HG03103 (cell line): ENCODE measurements around the gene LPP.

Source experiments
- ATAC-seq: cut with Tn5 transposase; IDR thresholded peaks from one replicate; pipeline ENCODE4 v1.9.1; 2021; ENCODE audit warnings: low read depth; ENCODE audit not compliant: unreplicated experiment

LPP gene

DNA sequence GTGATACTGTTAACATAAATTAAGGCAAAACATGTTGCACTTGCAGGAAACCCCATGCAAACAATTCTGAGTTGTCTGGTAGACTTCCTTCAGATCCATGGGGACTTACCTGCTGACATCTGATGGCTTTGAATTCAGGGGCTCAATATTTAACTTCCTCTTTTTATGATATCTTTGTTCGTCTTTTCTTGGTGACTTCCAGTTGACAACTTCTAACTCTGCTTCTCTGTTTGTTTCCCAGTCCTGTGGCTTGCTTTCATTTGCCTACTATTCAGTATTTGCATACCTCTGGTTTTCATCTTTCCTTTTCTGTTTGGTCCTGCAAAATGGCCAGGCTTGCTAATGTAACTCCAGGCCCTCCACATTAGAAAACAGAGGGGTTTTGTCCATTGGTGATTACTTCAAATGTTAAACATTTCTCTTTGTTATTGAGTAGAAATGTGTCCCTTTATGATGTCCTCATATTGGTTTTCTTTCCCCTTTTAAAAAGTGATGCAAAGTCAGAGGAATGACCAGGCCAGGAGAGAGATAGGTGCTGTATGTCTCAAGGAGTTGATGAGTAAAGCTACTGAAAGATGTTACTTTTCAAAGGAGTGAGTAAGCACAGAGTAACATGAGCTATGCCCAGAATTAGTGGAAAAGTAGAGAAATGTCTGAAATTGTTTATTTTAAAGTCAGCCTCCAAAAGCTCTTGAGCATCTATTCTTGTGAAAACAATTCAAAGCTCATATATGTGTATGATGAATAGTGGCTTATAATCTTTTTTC, 335.9 kb downstream of the LPP start:
- peak; percentile 63 for ATAC-seq

DNA sequence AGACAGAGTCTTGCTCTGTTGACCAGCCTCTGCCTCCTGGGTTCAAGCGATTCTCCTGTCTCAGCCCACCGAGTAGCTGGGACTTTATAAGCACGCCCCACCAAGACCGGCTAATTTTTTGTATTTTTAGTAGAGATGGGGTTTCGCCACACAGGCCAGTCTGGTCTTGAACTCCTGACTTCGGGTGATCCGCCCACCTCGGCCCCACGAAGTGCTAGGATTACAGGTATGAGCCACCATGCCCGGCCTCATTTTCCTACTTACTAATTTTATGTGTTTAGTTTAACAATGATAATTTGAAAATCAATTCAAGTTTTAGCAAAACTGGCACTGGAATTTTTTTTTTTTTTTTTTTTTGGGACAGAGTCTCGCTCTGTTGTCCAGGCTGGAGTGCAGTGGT, 336.5 kb downstream of the LPP start:
- ATAC-seq = no peak

DNA sequence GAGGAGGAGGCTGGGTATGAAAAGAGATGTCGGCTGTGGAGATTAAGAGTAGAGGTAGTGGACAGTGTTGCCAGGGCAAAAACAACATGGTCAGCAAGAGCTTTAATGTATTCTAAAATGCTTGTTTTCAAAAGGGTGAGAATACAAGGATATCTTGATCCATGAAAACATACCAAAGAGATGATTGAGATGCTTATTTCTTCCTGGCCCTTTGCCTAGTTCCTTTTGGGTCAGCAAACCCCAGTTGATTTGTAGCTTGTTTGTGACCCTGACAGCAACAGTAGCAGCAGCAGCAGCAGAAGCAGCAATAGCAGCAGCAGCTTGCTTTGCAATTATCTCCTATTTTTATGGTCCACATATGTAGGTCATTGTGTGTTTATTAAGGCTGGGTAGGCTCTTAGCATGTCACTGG, 337.3 kb downstream of the LPP start:
- no peak for ATAC-seq

DNA sequence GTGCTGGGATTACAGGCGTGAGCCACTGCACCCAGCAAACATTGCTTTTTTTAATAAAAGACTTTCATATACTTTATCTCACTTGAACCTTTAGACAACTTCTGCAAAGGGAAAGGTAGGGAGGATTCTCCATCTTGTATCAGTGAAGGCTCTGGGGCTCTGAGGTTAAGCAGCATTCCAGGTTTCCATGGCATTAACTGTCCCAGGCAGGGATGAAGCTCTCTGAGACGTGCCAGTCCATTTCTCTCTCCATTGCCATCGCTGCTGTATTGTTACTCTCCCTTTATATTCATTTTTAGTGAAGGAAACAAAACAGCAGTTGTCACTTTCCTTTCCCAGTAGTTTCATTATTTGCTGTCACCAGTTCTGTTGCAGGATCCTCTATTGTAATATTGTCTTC, 342.4 kb downstream of the LPP start:
- ATAC-seq = no peak

DNA sequence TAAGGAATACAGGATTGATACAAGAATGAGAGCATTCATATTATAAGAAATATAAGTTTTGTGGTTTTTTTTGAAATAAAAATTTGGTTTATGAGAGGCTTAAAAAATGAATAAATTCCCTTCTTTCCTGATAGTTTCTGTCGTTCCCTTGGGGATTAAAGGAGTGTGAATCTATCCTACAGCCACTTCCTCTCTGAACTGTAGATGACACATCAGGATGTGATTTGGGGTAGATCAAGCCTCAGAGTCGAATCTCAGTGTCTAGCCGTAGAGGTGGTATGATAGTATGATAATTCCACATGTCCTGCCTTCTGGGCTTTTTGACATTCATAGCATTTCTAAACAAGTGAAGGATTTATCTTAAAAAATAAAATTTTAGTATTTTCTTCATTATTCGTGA, 343.1 kb downstream of the LPP start:
- ATAC-seq = no peak

DNA sequence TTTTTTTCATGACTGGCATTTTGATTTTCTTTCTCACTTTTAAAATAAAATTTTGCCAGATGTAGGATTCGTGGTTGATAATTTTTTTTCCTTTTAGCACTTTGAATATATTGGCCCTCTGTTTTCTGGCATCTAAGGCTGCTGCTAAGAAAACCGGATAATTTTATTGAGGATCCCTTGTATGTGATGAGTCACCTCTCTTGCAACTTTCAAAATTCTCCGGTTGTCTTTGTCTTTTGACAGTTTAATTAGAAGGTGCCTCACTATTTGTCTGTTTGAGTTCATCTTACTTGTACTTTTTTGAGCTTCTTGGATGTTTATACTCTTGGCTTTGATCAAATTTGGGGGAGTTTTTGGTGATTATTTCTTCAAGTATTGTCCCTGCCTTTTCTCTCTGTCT, 349.7 kb downstream of the LPP start:
- no peak for ATAC-seq

DNA sequence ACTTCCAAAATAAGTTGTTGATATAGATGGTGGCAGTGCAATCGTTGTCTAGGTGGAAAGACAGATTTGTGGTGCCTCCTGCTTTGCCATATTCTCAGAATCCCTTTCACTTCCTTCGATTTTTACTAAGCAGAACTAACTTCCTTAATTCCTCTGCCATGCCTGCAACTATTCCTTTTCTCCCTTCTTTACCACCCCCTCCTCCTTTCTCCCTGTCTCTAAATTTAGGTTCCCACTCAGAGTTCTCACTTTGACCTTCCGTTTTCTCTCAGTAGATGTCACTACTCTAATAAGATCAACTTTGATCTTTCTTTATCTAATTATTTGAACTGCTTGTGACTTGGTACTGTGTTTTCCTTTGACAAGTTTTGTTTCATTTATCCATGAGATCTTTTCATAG, 351.2 kb downstream of the LPP start:
- no peak for ATAC-seq

DNA sequence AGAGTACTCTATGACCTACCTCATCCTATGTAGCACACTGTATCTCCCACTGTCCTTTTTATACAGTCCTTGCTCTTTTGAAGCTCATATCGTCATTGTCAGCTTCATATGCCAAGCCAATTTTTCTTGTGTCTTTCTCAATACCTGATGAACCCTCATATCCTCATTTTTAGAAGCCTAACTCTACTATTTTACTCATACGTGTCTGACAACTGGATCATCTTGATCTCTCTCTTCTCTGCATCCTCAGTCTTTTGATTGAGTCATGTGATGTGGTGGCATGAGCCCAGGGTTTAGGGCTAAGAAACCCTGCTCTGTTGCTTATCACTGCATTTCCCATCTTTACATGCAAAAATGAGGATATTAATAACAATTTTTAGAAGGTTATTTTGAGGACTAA, 352.0 kb downstream of the LPP start:
- ATAC-seq = no peak

DNA sequence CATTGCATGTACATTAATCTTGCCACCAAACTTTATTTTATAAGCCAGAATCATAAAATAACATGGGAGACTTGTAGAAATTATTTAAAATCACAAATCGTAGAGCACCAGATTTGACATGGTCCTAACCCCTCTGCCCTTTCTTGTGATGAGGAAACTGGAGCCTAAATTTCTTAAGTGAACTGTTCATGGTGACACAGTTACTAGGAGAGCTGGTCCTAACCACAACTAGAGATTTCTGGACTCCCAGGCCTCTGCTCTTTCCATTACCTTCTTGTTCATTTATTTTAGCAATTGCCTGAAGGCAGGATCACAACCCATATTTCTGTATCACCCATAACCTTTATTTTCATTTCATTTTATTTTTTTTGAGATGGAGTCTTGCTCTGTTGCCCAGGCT, 352.5 kb downstream of the LPP start:
- no peak for ATAC-seq

DNA sequence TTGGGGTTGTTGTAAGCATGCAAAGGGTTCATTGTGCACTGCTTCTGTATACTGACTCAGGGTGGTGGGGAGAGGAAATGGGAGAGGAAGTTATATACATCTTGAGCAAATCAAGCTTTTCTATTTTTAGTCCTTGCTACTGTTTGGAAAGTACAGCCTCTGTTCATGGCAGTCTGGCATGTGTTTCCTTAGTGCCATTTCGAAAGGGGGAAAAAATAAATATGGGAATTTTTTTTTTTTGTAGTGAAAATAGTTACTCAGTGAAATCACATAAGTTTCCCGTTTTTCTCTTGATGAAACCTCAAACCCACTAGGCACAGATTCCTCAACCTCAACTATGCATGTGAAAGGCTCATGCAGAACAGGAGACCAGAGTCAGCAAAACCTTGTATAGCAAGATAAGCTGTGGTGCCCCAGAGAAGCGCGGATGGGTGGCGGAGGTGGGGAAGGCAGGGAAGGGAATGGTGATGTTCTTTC, 353.3 kb downstream of the LPP start:
- no peak for ATAC-seq

DNA sequence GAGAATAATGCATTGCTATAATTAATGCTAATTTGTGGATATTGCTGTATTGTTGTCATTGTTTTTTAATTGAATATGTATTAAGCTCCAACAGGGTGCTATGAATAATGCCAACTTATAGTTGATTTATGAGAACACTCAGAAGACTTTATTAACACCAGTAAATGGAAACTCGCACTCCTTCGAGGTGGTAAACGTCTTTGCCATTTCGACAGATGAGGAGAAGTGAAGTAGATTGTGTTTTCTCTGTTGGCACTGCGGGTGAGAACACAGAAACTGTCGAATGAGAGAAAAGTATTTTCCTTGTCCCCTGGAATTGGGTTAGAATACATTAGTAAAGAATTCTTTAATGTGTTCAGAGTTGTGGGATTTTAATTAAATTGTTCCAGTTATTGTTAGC, 354.5 kb downstream of the LPP start:
- no peak for ATAC-seq

DNA sequence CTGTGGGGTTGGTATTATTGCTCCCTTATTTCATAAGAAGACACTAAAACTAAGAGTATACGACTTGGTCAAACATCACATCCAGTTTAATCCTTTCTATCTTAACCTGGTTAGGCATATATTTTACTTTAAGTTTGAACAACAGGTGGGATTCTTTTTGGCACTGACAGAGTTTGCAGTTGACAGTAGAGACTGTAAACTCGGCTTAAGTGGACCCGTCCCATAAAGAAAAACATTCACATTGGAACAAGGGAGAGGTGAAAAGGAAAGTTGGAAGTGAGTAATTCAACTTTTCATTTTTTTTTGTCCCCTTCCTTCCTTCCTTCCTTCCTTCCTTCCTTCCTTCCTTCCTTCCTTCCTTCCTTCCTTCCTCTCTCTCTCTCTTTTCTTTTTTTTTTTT, 355.4 kb downstream of the LPP start:
- ATAC-seq = no peak

DNA sequence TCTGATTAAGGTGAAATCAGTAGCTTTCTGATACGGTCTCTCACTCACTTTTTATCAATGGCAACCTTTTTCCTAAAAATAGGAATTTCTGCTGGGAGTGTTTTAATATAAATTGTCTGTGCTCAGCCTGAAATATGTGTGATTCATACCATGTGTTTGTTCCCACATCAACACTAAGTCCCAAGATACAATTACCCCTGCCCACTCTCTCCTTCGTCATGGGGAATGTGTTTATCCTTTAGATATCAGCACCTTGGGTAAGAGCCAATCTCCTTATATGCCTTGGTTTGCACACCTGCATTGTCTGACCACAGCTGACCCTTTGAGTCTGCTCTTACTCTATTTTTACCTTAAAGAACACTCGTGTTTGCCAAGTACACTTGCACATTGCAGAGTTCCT, 356.4 kb downstream of the LPP start:
- no peak for ATAC-seq

DNA sequence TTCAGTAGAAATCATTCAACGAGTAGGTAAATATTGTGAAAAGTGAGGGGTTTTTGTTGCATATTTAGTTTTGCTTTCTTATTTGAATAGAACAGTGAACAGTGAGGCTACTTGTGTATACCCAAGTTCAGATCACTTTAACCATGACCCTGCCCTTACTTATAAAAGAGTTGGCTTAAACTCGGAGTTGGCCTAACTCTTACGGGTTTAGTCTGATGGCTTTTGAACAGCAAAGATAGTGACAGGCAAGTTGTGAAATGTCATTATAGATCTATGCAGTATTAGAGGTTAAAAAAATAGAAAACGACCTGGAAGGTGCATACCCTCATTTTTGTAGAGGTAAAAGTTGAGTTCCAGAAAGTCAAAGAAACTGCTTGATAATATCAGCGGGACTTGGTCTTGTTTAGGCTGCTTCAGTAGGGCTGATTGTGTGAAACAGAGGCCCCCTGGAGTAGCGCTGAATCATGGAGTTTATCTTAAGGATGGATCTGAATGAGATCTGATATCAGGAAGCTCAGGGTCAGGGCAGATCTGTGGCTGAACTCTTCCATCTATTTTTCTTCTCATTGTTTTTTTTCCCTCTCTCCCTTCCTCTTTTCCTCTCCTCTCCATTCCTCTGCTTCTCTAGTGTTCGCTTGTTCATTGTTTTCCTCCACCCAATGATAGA, 359.8 kb downstream of the LPP start:
- ATAC-seq = no peak

DNA sequence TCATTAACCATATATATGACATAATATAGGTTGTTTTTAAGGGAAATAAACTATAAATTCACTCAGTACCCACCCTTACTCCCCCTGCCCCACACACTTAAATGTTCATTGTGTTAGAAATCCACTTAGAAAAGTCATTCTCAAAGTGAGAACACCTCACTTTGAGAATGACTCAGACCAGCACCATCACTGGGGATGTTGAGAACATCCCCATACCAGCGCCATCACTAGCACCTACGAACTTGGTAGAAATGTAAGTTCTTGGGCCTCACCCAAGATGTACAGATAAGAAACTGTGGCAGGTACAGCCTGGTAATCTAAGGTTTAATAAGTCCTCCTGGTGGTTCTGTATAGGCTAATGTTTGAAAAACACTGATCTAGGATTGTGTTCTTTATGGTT, 362.6 kb downstream of the LPP start:
- ATAC-seq = no peak

DNA sequence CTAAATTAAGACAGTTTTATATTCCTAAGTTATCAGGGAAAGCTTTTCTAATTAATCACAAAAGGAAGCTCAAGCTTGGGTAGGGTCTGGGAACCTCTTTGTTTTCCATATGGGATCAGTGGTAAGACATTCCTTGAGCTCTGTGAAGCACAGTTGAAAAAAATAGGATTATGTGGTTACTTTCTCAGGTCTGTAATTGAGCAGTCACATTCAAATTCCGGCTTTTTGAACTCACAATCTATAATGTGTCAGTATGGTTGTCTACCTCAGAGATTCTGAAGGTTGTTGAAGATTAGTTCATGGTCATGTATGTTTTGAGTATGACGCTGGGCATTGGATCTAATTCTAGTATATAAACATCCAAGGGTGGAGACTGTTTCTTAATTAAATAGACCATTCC, 364.5 kb downstream of the LPP start:
- ATAC-seq = no peak

DNA sequence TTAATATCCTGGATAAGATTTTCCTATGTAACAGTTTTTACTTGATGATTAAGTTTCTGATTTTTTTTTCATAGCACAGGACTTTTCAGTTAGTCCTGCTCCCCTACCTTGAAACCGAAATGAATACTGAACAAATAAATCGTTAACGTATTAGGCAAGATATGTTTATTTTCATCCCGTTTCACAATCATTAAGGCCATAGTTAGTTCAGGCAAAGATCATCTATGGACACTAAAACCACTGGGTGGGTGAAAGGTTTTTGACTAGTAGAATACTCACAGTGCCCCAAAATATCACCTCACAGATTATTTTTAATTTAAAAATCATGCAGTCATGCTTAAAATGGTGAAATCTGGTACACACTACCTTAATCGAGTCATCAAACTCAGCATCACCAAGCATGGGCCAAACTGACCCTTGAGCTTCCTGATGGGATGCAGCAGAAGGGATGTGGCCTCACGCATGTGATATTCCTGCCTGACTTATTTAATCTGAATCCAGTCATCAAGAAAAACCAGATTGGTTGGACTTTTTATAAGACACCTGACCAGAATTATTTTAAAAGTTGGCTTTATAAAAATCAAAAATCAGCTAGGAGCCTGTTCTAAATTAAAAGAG, 365.0 kb downstream of the LPP start:
- ATAC-seq = no peak

DNA sequence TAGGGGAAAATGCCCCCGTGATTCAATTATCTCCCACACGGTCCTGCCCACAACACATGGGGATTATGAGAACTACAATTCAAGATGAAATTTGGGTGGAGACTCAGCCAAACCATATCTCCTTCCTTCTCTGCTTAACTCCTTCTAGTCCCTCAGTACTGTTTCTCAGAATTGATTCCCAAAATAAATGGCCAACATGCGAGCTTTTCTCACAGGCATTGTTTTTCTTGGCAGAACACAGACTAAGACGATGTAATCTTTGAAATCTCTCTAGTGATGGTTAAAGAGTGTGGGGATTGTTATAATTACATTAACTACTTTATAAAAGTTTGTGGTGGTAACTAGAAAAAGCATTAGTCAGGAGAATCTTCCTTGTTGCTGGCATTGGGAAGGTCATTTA, 366.5 kb downstream of the LPP start:
- no peak for ATAC-seq

DNA sequence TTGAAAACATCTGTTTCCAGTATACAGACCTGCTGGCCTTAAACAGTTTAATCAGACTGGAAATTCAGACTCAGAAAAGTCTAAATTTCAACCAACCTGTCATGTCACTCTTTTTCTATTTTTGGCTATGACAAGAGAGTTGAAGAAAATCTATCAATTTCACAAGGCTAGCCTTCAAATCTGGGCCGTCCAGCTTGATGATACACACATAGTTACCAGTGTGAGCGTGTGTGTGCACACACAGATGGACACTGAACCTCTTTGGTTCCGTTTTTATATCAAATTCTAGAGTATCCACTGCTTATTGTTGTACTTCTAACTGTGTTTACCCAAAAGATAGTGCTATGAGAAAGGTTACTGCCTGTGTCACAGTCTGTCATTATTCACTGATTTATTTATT, 368.2 kb downstream of the LPP start:
- no peak for ATAC-seq

DNA sequence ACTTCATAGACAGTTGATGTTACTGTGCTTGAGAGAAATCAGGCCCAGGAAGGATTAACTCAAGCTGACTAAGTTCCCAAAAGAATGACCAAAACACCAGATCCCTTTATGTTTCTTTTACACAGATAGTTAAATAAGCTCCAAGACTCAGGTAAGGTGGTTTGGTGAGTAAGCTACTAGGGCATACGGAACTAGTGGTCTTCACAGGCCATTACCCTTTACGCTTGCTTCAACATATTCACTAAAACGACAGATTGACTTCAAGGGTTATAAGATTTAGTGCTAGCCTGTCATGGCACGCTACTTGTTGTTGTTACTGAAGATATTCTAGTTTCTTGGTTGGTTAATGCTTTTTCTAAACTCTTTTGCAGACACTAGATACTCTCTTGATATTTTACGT, 369.3 kb downstream of the LPP start:
- no peak for ATAC-seq

DNA sequence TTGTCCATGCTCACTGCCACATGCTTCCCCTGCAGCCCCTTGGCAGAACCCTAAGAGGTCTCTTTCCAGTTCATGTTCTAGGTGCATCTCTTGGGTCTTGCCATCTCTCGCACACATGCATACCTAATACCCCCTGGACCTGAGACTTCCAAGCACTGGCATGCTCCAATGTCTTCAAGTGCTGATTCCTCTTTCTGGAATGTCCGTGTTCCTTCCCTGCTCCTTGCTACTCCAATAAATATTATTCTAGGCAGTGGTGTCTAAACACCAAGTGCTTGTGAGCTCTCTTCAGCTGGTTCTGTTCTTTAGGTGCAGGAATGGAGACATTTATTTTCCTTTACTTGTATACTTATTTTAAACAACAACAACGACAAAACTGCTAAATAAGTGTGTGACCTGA, 370.1 kb downstream of the LPP start:
- ATAC-seq = no peak

DNA sequence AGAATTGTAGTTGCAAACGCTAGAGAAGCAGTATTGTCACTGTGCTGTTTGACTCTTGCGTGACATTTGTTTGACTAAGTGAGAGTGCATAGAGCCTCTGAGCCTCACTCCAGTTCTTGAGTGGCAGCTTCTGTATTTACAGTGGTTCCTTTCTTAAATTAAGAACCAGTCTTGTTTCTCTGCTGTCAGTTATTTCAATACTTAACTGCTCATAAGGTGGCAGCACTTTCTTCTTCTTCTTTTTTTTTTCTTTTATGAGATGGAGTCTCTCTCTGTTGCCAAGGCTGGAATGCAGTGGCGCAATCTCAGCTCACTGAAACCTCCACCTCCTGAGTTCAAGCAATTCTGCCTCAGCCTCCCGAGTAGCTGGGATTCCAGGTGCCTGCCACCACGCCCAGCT, 372.1 kb downstream of the LPP start:
- no peak for ATAC-seq
